MV-4-11 (cell line): ENCODE results near the gene PTCH1.

Source experiments
- DNase-seq: peaks from one replicate; lab custom pipeline; 2025; lab: John Stamatoyannopoulos, UW

The PTCH1 gene

DNA sequence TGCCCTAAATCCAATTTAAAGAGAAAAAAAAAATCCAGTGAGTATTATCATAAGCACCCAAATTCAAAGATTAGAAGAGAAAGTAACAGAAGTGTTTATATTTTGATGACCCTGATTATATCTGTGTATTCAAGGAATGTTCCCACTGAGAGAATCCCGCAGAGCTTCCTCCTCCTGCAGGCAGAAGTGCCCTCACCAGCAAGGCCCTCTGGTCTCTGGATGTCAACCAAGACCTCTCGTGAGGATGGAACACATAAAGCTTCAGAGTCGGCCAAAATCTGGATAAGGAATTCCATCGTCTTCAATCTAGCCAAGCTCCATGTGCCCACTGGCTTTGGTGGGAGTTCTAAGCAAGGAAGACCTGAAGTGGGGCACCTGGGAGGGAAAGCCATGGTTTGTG lies 18.1 kb downstream of the PTCH1 start:
- DNase-seq: no peak

DNA sequence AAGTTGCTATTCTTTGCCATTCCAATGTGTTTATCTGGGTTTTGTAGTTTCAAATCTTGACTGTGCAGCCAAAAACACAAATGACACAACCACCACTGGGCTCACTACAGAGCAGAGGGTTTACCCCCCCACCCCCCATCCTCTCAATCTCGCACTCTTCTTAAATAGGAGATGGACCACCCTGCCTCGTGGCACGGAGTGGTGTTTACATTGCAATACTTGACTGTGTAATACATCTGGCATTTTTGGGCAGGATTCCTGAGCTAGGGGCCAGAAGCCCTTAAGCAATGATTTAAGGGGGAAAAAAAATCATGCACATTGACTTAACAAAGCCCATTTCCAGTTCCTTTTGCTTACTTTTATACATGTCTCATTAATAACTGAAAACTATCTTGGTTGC lies 19.0 kb downstream of the PTCH1 start:
- DNase-seq: no peak

DNA sequence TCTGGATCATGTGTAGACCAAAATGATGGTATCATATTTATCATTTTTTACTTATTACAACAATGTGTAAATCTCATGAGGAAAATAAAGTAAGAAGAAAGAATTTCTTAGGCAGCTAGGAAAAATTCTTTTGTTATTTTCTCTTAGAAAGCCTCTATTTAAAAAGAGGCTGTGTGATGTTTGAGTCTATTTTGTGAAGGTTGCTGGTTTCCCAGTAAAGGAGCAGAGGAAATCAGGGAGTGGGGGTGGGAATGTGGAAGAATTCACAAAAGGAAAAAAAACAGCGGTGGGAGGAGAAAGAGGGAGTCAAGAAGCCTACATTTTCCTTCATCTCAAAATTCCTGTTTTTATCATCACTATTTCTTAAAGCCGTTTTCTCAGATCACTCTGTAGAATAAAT lies 20.1 kb downstream of the PTCH1 start:
- no peak for DNase-seq

DNA sequence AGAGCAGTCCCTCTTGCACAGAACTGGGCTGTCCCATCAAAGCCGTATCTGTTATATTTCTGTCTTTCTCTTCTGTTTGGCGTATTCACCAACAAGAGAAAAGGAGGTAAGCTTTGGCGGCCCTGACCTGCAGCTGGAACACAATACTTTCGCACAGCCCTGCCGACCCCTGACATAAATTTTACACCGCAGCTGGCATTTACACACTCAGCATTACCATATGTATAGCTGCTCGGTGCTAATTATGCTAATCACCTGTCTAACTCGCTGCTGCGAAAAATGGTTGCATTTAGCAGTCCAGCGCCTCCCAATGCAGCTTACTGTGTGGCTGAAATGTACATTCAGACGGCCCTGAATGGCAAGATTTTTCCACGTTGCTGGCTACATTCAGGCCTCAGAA lies 20.8 kb downstream of the PTCH1 start:
- DNase-seq: no peak

DNA sequence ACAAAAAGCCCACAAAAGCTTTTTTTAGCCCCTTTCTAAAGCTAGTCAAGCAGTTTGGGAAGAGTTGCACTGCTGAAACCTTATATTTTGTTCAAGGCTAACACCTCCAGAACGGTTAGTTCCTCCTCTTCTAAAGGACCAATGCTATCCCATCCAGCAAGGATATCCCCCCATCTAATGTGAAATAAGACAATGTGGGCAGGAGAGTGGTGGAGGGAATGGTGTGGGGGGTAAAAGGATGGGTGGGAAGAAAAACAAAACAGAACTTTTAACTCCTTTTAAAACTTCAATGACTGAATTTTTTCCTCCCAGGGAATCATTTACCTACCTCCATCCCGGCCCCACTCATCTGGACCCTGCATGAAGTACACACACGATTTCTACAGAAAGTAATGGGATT lies 21.2 kb downstream of the PTCH1 start:
- DNase-seq: no peak

DNA sequence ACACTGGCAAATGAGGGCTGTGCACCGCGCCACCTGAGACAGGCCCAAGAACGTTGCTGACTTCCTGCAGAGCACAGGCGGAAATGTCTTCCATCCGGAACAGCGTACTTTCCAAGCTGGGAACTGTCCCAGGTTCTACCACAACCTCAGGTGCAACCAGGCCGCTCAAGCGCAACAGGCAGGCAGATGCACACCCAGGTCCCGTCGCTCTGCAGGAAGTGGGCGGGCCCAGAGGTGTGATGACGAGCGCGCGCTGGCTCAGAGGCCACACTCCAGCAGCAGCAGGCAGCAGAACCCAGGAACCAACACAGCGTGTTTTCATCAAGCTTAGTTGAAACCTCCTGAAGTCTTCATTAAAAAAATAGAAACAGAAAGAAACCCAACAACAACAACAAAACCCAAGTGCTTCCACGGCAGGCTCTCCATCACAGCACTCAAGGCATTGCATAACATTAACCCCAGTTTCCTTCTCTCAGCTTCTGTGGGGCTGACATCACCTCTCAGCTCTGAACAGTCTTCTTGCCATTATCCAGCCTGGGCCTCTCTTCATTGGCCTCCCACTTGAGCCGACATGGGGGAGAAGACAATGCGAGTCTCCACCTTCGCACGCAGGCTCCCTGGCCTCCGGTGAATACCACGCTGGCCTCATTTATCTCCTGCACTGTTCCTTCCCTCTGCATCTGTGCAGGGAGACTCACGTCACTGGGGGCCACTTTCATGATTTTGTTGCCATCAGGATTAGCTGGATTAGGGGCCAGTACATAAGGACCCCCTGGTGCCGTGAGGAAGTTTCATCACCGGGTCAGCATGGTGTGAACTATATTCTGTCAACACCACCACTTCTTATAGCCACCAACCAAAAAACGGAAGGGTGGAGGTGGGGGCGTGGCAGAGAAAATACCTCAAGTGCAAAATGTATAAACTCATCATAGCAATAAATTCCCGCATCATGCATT lies 22.1 kb downstream of the PTCH1 start:
- peak; percentile 64 for DNase-seq

DNA sequence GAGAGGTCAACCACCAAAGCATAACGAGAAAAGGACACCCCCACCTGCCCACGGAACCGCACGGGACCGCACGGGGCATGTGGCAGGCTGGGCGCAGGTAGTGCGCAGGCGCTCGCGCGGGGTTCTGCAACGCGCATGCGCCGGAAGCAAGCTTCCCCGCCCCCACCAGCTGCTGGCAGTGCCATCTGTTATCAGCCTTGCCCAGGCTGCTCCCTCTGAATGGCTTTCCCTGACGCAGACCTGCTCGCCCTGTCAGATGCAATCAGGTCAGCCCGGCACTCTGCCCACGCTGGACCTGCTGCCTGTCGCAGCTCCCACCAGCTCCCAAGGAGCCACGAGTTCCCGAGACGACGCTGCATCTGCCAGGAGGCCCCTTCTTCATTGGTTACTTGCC lies 22.8 kb downstream of the PTCH1 start:
- DNase-seq: no peak

DNA sequence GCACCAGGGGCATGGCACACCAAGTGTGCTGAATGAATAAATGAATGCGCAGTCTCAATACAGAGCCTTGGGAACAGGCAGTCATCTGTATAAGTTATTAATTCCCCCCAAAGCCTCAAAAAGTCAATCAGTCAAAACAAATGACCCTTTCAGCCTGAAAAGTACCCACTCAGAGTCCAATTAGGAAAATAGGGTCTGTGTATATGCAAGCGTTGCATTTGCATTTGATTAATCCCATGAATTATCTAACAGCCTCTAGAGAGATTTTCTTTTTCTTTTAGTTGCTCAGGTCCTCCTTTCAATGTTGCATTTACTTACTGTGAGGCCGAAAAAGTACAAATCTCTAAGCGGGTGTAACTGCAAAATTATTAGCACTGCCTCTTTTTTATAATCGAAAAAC lies 23.4 kb downstream of the PTCH1 start:
- no peak for DNase-seq

DNA sequence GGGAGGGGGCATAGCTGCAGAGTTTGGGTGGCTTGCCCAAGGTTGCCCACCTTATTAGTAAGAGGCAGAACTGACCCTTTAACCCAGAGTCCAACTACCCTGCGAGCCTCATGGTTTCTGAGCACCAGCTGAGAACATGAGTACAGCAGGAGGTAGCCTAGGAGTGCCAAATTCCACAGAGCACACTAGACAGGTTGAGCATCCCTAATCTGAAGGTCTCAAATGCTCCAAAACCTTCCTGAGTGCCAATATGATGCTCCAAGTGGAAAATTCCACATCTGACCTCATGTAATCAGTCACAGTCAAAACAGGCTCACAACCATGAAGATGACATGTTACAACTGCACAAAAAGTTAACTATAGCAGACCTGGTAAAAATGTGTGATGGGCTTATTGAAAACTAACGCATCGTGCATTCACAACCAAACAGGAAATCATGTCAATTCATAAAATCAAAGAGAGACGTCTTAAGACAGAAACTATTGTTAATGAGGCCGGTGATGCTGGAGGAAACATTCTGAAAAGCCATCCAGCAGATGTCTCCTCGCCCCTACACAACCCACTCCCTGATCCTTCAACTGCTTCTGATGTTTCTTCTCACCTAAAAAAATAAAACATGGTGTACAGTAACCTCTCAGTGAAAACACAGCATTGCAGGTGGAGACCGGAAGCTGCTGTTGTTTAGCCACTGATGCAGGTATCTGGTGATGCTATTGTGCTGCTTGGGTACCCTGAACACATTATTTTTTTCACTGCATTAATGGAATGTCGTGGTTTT lies 25.0 kb downstream of the PTCH1 start:
- no peak for DNase-seq

DNA sequence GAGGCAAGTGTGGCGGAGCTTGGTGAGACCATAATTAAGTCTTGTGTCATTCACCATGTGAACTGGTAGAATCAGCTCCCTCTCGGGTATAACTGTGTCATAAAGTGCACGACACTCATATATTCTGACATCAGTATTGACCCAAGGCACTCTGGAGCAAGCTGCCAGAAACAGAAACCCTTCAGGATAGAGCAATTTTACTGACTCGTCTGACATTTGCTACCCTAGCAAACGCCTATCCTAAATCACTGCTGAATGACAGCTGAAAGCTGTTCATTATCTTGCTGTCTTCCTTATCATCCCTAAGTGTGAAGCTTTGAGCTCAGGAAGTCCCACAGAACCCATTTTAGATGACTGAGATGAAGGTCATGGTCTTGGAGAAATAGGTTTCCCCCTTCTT lies 27.8 kb downstream of the PTCH1 start:
- DNase-seq: no peak

DNA sequence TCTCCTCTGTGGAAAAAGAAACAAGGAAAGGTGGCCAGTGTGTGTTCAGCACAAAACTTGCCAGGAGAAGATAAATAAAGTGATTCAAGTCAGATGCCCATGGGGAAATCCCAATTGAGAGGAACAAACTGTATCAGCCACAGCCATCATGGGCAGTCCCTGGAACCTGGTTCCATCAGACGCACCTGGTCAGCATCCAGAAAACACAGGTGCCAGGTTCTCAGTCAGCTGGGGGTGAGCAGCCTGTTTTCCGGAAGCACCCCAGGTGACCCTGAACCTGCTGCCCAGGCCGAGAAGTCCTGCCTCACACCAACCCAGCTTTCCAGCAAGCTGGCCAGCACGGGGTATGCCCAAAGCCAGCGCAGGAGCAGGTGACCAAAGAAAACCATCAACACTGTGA lies 30.5 kb downstream of the PTCH1 start:
- DNase-seq: no peak

DNA sequence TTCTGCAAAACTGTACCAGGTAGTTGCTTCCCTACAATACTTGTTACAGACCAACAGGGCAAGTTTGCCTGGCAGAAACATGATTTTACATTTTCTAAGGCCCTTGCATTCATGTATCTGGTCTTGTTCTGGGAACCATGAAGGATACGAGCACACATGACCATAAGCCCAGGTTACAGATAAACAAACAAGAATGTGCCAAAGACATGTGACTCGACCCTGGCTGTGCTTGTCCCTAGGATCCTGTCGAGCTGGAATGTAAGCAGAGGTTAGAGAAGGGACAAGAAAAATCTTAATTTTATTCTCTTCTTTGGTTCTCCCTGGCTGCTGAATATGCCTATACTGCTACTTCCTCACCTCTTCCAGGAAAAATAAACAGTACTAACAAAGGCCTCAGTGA lies 32.5 kb downstream of the PTCH1 start:
- DNase-seq: no peak

DNA sequence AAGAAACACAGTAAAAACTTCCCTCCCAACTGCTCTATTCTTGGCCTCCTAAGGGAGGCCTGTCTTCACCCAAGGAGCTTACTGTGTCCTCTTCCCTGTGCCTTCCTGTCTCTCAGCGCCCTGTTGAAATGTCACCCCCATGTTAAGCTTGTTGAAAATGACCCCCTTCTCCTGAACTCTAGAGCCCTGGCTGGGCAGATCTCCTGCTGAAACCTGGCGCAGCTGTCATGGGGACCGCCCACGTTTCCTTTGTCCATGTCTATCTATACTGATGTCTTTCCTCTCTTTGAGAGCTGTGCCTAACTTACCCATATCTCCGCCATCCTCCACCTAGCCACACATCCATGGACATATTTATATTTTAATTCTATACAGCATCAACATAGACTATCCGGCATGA lies 33.3 kb downstream of the PTCH1 start:
- DNase-seq: no peak

DNA sequence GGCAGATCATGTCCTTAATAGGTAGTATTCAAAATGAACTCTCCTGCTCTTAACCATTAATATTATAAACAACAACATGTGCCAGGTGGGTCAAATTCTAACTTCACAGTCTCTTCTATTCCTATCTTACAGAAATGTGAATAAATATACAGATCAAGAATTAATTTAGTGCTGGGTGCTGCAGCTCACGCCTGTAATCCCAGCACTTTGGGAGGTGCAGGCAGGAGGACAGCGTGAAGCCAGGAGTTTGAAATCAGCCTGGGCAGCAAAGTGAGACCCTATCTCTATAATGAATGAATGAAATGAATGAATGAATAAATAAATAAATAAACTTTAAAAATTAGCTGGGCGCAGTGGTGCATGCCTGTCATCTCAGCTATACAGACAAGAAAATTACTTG lies 34.1 kb downstream of the PTCH1 start:
- DNase-seq: no peak

DNA sequence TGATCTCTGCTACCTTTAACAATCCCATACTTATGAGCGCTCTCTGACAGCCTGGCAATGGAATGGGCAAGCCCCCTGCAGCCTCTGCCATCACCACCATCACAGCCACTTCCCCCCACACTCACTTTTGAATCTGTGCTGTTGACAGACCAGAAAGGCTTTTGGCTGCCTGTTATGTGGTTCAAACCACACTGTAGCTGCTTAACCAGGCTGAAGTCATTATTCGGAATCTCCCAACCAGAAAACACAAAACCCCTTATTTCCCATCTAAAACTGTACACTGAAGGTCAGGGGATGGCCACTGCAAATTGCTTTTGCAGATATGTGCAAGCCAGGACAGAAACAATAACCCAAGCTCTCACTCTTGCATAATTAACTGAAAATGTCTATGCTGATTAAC lies 35.8 kb downstream of the PTCH1 start:
- DNase-seq: no peak

DNA sequence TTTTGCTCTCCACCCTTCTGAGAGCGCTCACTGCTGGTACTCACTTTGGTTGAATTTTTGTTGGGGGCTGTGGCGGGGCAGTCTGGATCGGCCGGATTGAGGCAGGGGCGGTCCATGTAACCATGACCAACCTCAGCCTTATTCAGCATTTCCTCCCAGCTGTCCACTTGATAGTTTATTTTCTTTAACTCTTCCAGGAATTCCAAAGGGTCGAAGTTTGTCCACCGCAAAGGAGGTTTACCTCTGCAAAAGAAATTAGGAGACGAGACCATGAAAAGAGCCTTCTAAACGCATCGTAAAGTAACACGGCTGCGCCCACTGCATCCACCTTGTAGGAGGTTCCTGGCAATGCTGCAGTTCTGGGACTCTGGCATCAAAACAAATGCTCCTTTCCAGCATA lies 36.4 kb downstream of the PTCH1 start:
- no peak for DNase-seq

DNA sequence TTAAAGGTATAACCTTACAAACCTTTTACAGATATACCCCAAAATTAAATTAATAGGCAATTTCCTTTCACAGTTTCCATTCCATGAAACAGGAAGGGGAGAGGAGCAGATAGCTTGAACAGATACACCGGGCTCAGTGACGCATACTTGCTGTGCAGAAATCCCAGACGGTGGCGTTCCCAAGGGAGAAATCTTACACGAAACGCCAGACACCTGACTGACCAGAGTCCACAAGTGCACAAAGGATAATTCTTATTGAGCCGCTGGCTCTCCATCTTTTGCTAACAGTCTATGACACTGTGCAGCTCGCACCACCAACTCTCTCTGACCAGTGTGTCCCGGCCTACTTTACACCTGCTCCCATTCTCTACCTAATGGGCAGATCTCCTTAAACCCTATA lies 37.4 kb downstream of the PTCH1 start:
- no peak for DNase-seq

DNA sequence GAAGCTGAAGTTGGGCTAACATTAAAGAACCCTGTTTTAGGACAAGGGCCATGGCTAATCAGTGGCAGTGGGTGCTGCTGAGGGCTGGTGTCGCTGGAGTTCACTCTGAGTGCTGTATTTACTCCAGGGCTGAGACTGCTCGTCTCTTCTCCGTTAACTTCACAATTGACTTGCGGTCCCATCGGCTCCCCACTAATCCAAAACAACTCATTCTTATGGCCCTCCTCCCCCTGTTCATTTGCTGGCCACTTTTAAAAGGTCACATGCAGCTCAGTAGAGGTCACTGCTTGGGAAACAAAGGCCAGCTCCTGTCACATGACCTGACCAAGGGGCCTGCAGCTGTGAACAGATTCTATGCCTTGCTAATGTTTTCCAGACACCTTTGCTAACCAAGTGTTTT lies 38.4 kb downstream of the PTCH1 start:
- DNase-seq: no peak

DNA sequence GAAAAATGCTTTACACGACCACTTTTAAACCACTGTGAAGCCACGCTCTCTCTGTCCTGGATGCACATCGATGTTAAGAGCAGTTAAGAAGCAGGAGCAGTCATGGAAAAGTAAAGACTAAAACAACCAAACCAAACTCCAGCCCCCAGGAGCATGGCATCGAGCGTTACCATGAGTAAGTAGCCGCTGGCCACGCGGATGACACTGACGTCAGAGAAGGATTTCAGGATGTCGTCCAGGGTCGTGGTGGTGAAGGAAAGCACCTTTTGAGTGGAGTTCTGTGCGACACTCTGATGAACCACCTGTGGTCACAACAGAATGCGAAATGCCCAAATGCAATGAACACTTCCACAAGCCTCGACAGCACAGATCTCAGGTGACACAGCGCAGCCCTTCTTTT lies 38.9 kb downstream of the PTCH1 start:
- DNase-seq: no peak

DNA sequence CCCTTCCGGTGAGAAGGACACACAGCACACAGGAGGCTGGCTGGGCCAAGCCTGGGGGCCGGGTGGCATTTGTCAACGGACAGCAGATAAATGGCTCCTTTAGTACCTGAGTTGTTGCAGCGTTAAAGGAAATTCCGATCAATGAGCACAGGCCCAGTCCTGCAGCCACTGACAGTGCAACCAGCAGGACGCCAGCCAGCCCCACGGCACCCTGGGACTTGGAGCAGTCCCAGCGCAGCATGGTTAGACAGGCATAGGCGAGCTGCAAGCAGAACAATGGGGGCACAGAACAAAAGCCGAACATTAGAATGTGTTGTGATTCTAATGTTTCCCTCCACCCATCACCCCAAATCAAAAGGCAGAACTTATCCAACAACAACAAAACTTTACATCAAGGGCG lies 39.3 kb downstream of the PTCH1 start:
- no peak for DNase-seq

DNA sequence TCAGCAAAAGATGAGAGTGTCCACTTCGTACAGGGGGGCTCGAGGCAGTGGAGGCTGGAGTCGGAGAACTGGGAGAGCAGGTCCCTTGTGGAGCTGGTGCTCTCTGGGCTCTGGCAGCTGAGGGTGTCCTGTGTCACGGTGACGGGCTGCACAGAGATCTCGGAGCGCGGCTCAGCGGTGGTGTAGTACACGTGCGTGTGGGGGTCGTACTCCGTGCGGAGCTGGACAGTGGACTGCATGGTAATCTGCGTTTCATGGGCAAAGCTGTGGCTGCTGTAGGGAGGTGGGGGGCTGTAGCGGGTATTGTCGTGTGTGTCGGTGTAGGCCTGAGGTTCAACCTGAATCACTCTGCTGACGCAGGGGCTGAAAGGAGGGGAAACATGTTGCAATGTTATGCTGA lies 48.0 kb downstream of the PTCH1 start:
- DNase-seq: peak; percentile 54

DNA sequence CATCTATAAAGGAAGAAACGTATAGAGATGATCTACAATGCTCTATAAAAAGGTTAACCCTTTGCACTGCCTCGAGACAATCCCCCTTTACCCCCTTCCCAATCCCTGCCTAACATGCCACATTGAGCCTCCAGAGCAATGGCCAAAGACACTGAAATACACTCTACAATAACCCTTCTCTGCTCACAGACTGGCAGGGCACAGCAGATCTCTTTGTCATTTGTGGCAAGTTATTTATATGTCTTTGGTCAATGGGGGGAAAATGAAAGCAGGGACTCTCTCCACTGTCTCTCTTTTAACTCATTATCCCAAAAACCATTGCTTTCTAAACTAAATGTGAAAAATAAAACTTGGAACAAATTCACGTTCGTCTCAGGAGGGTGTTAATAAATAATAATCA lies 51.7 kb downstream of the PTCH1 start:
- DNase-seq: no peak
